Measurements from ENCODE around the gene SEMA5B. TPM values are rescaled to one million over a fixed set of nuclear protein-coding genes. Genes with fewer than 3 reads are reported as not detected.

The SEMA5B gene
- total RNA-seq, 1 experiment from 2014 or later, result 9.4 TPM

GRCh38 chr3:122915300-122916055 lies 112.1 kb downstream of the SEMA5B start:
- no peak for TF ChIP-seq CTCF (conservative IDR thresholded peaks at IDR 0.05)
- Histone ChIP-seq H3K23ac (ENCODE audit: insufficient read length, low read depth, low read length) (no peak overlapping the region), H2BK20ac (ENCODE audit: low read depth, low read length, poor library complexity, severe bottlenecking) (no peak overlapping the region), H3K79me1 (ENCODE audit: insufficient read depth, low read depth, low read length, poor library complexity, severe bottlenecking) (no peaks in the 10 kb centered on the region), H3K27me3 (ENCODE audit: insufficient read depth, low read length) (no peaks in the 10 kb centered on the region), H2AK5ac (ENCODE audit: insufficient read length, low read length) (no peak overlapping the region), H3T11ph (ENCODE audit: low read length) (no peak overlapping the region), H3K9ac (ENCODE audit: extremely low read depth, insufficient read length, low read length) (no peak overlapping the region), H3K9me3 (ENCODE audit: control insufficient read depth, low read depth, low read length) (no peaks in the 10 kb centered on the region), H4K5ac (ENCODE audit: insufficient read length, low read depth, low read length) (no peak overlapping the region), H2BK15ac (ENCODE audit: low read depth, low read length) (no peak overlapping the region), H2AFZ (ENCODE audit: low read length) (no peak overlapping the region), H3K4me1 (ENCODE audit: insufficient read depth, low read length) (no peaks in the 10 kb centered on the region), H2BK12ac (ENCODE audit: insufficient read length, low read depth, low read length) (no peak overlapping the region), H3K56ac (ENCODE audit: insufficient read length, low read depth, low read length) (no peak overlapping the region), H4K8ac (replicated peaks; ENCODE audit: insufficient read length, low read depth, low read length) (no peak overlapping the region), H4K20me1 (ENCODE audit: control insufficient read depth, insufficient read depth, insufficient read length) (no peaks in the 10 kb centered on the region), H3K4ac (ENCODE audit: low read depth, low read length) (no peak overlapping the region), H4K91ac (ENCODE audit: insufficient read length, low read depth, low read length) (no peak overlapping the region), H3K18ac (ENCODE audit: insufficient read length, low read depth, low read length) (no peak overlapping the region), H3K79me2 (ENCODE audit: insufficient read depth, low read length) (no peaks in the 10 kb centered on the region), H3K4me2 (ENCODE audit: insufficient read depth, insufficient read length, low read length) (no peak overlapping the region), H2BK5ac (ENCODE audit: insufficient read length, low read length) (no peak overlapping the region), H2BK120ac (ENCODE audit: low read depth, low read length, poor library complexity, severe bottlenecking) (no peak overlapping the region), H3K27ac (ENCODE audit: insufficient read length, low read depth, low read length) (no peak overlapping the region), H3K14ac (ENCODE audit: insufficient read depth, low read length) (no peak overlapping the region), H3K23me2 (ENCODE audit: insufficient read length, low read depth, low read length, poor library complexity, severe bottlenecking) (no peaks in the 10 kb centered on the region)
- Mint-ChIP-seq H3K27me3 (ENCODE audit: low read depth) (peaks cover 11% of the 10 kb centered on the region), H3K4me3 (no peak overlapping the region), H3K36me3 (ENCODE audit: insufficient read depth in 1 of 3, low read depth in 3 of 3) (peaks cover 0 to 2% (median 0%) of the 10 kb centered on the region in 3 experiments; a peak in 3 of 7 replicates), H3K9me3 (no peaks in the 10 kb centered on the region), H3K27ac (no peak overlapping the region), H3K4me1 (no peaks in the 10 kb centered on the region)
- WGBS (ENCODE audit: extremely low coverage, insufficient read length, low lambda C conversion rate), result no CpG with 5 or more reads among the region's 17 CpGs
- DNase-seq, result no peak

Data from H9 (cell line).